Measurements from ENCODE around the gene BSG. TPM values are rescaled to one million over a fixed set of nuclear protein-coding genes. Genes with fewer than 3 reads are reported as not detected.

Gene BSG
- total and polyA plus RNA-seq, 12 donors, result 829 to 5,252 (median 1,705) TPM

DNA sequence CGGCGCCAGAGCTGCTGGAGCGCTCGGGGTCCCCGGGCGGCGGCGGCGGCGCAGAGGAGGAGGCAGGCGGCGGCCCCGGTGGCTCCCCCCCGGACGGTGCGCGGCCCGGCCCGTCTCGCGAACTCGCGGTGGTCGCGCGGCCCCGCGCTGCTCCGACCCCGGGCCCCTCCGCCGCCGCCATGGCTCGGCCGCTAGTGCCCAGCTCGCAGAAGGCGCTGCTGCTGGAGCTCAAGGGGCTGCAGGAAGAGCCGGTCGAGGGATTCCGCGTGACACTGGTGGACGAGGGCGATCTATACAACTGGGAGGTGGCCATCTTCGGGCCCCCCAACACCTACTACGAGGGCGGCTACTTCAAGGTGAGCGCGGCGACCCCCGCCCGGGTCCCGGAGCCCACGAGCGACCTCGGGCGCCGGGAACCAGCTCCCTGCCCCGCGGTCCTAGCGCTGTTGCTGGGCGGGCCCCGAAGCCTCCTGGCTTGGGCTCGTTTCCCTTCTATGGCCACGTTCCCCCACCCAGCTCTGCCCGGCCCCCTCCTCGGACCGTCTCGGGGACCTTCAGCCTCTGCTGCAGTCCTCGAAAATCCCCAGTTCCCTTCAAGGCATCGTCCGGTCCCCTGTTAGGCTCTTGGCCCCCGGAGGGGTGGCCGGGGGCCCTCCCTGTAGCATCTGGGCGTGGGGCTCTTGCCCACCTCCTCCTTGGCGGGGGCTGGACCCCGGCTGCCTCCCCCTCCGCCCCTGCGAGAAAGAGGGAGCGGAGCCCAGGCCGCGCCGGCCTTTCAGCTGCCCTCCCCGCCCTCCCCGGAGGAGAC lies 40.4 kb upstream of the BSG start, which contains the start of gene CDC34:
CDC34 (plus strand) TSS at position 8 of the 808 bp plus-strand sequence; CDS start at position 180, 172 bp downstream.
- Histone ChIP-seq H3K27me3 (peaks cover 0 to 8% (median 0%) of the 10 kb centered on the region in 7 donors), H3K4me1 (peaks cover 16 to 44% (median 35%) of the 10 kb centered on the region in 9 donors), H3K4me3 (peak within 1 kb of the TSS; percentile 83 to 100 (median 98)), H3K36me3 (peaks cover 0 to 20% (median 15%) of the 10 kb centered on the region in 9 donors), H3K9me3 (no peaks in the 10 kb centered on the region), H3K27ac (peak within 1 kb of the TSS; percentile 95 to 100 (median 99))
- DNase-seq (no peak), ATAC-seq (peak in 7 of 8 donors; percentile 1 to 24 (median 3))
- TF ChIP-seq, protein P1, sequence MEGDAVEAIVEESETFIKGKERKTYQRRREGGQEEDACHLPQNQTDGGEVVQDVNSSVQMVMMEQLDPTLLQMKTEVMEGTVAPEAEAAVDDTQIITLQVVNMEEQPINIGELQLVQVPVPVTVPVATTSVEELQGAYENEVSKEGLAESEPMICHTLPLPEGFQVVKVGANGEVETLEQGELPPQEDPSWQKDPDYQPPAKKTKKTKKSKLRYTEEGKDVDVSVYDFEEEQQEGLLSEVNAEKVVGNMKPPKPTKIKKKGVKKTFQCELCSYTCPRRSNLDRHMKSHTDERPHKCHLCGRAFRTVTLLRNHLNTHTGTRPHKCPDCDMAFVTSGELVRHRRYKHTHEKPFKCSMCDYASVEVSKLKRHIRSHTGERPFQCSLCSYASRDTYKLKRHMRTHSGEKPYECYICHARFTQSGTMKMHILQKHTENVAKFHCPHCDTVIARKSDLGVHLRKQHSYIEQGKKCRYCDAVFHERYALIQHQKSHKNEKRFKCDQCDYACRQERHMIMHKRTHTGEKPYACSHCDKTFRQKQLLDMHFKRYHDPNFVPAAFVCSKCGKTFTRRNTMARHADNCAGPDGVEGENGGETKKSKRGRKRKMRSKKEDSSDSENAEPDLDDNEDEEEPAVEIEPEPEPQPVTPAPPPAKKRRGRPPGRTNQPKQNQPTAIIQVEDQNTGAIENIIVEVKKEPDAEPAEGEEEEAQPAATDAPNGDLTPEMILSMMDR (IDR thresholded peaks at IDR 0.05), result no peak
- intact Hi-C loops (cut with DNase I), result loop anchor here in 4 of 10 donors (2.0 to 10.0 kb wide), 5 partner anchors 25 to 103 kb away; partner anchors contain the start of genes BSG (in 3 of the 4), POLRMT (in 2 of the 4), FGF22 (in 1 of the 4) and TPGS1 (in 1 of the 4)
- WGBS, 2 donors, result 0 to 1% methylated on average over 65 to 72 of the region's 84 CpGs

DNA sequence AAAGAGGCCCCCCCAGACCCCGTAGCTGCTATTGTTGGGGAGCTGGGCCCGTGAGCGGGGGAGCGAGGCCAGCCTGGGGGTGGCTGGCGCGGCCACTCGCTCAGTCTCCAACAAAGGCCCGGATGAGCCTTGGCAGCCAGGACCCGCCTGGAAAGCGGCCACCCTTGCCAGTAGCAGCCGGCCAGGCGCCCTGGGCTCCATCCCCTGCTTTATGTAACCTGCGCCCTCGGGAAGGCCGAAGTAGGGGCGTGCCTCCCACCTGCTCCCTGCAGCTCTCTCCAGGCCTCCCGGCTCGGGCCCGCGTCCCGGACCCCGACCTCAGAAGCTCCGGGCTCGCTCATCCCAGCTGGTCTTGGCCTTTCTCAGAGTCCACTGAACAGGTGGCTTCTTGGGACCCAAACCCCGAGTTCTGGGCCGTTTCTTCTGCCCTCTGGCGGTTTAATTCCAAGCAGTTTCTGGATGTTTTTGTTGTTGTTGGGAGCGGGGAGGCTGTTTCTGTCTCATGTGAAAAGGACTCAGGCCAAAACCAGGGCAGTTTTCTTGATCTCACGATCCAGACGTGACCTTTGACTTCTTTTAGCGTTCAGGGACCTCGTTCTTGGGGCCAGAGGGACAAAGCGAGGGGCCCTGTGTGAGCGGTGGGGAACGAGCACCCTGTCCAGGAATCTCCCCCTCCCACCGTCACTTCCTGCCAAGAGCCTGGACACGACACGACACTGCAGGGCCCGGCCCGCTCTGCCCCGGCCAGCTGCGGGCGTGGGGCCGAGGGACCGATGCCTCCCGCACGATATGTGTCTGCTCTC lies 39.6 kb upstream of the BSG start:
- DNase-seq, result peak; percentile 85
- Histone ChIP-seq H3K4me3 (peak overlapping the region; percentile 83 to 100 (median 98)), H3K9me3 (no peaks in the 10 kb centered on the region), H3K27me3 (peaks cover 0 to 2% (median 0%) of the 10 kb centered on the region in 7 donors), H3K36me3 (peaks cover 0 to 28% (median 21%) of the 10 kb centered on the region in 9 donors), H3K27ac (peak overlapping the region; percentile 94 to 100 (median 98)), H3K4me1 (peaks cover 16 to 44% (median 35%) of the 10 kb centered on the region in 9 donors)
- TF ChIP-seq, protein P1 (IDR thresholded peaks at IDR 0.05), result peak; percentile 15 to 68 (median 46)
- ATAC-seq, result peak; percentile 37 to 77 (median 72)
- intact Hi-C loops (cut with DNase I), result loop anchor here in 4 of 10 donors (2.0 to 10.0 kb wide), 4 partner anchors 40 to 102 kb away; partner anchors contain the start of genes BSG (in 3 of the 4), POLRMT (in 2 of the 4) and FGF22 (in 1 of the 4)
- WGBS, 2 donors, result 0 to 1% methylated on average over 47 of the region's 47 CpGs

DNA sequence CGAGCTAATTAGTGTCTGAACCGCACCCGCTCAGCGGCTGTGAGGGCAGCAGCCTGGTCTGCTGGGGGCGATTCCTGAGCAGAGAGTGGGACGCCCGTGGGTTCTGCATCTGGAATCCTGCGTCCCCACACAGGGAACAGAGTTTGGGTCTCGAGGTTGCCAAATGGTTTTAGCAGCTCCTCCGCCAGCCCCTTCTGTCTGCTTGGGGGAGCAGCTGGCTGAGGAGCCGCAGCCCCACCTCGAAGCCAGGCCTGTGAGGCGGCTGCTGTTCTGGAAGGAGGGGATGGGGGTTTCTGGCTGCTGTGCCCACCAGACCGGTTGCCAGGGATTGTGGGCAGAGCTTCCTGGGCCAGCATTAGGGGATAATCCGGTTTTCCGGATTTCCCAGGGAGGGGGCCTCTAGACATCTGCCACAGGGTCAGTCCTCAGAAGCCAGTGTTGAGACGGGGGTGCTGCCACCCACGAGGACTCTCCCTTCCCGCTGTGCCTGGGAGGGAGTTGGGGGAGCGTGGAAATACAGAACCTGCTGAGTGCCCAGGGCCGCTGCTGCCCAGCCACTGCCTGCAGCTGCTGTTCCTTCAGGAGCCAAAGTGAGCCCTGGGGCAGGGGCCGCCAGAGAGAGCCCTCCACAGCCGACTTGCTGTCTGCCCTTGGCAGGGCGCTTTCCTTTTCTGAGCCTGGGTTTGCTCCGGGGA lies 38.9 kb upstream of the BSG start:
- Histone ChIP-seq H3K9me3 (no peaks in the 10 kb centered on the region), H3K4me1 (peaks cover 16 to 48% (median 38%) of the 10 kb centered on the region in 9 donors), H3K27ac (peak overlapping the region; percentile 94 to 100 (median 98)), H3K27me3 (no peaks in the 10 kb centered on the region), H3K4me3 (peak overlapping the region; percentile 83 to 100 (median 98)), H3K36me3 (peaks cover 0 to 35% (median 29%) of the 10 kb centered on the region in 9 donors)
- ATAC-seq (no peak), DNase-seq (no peak)
- TF ChIP-seq, protein P1 (IDR thresholded peaks at IDR 0.05), result no peak
- WGBS, 2 donors, result 26 to 31% methylated on average over 25 of the region's 25 CpGs
- intact Hi-C loops (cut with DNase I), result loop anchor here in 4 of 10 donors (2.0 to 10.0 kb wide), 4 partner anchors 39 to 101 kb away; partner anchors contain the start of genes BSG (in 3 of the 4), POLRMT (in 2 of the 4) and FGF22 (in 1 of the 4)

Data from heart right ventricle (tissue), 16 donors.